ENCODE data around the gene EEF1AKMT2.
"Not testable (repeated sequence)": the region's sequence is repeated elsewhere in the genome, so short reads cannot be mapped to it uniquely, and the experiment has no call there.

The EEF1AKMT2 gene

DNA sequence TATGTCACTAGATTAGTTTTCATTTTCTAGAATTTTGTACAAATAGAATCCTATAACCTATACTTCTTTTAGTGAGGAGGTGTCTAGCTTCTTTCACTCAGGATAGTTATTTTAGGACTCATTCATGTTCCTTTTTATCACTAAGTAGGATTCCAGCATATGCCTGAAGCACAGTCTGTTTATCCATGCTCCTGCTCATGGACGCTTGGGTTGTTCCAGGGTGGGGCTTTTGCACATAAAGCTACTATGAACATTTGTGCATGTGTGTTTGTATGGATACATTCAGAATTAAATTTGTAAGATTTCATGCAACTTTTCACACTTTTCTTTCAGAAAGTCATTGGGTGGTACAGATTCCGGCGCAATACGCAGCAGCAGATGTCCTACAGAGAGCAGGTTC, 34.6 kb upstream of the EEF1AKMT2 start:
- TF ChIP-seq, protein P1, sequence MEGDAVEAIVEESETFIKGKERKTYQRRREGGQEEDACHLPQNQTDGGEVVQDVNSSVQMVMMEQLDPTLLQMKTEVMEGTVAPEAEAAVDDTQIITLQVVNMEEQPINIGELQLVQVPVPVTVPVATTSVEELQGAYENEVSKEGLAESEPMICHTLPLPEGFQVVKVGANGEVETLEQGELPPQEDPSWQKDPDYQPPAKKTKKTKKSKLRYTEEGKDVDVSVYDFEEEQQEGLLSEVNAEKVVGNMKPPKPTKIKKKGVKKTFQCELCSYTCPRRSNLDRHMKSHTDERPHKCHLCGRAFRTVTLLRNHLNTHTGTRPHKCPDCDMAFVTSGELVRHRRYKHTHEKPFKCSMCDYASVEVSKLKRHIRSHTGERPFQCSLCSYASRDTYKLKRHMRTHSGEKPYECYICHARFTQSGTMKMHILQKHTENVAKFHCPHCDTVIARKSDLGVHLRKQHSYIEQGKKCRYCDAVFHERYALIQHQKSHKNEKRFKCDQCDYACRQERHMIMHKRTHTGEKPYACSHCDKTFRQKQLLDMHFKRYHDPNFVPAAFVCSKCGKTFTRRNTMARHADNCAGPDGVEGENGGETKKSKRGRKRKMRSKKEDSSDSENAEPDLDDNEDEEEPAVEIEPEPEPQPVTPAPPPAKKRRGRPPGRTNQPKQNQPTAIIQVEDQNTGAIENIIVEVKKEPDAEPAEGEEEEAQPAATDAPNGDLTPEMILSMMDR (IDR thresholded peaks at IDR 0.05; ENCODE audit: low read depth, low read length, missing control alignments): no peak

DNA sequence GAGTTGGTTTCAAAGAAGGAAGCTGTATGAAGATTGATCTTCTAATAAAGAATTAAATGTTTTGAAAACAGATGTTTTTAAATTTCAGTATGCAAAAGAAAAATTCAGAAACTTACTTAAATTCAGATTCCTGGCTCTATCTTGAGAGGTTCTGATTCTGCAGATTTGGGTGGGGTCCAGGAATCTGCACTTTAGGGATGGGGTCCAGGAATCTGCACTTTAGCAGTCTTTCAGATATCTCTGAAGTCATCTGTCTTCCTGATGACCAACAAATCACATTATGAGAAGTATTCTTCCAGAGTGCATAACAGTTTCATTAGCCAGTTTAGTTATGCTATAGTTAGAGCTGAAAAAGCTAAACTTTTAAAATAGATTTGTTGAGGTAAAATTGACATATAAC, 34.0 kb upstream of the EEF1AKMT2 start:
- no peak for DNase-seq (ENCODE audit: extremely low read depth, low read depth)
- no peak overlapping the region for H3K4me3 ChIP-seq (replicated peaks; ENCODE audit: low read depth, low read length)
- TF ChIP-seq, protein P1 (IDR thresholded peaks at IDR 0.05; ENCODE audit: low read depth, low read length, missing control alignments): no peak

More for the DNA sequence above, 34.6 kb upstream of the EEF1AKMT2 start:
- no peak overlapping the region for H3K4me3 ChIP-seq (replicated peaks; ENCODE audit: low read depth, low read length)
- DNase-seq (ENCODE audit: extremely low read depth, low read depth): no peak

DNA sequence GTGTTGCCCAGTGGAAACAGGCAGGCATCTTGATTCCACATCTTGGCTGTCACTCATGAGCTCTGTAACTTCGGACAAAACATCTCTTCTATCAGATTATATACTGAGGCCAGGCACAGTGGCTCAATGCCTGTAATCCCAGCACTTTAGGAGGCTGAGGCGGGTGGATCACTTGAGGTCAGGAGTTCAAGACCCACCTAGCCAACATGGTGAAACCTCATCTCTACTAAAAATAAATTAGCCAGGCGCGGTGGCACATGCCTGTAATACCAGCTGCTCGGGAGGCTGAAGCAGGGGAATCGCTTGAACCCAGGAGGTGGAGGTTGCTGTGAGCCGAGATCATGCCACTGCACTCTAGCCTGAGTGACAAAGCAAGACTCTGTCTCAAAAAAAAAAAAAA, 33.2 kb upstream of the EEF1AKMT2 start:
- not testable (repeated sequence) for DNase-seq (ENCODE audit: extremely low read depth, low read depth); H3K4me3 ChIP-seq (replicated peaks; ENCODE audit: low read depth, low read length)

DNA sequence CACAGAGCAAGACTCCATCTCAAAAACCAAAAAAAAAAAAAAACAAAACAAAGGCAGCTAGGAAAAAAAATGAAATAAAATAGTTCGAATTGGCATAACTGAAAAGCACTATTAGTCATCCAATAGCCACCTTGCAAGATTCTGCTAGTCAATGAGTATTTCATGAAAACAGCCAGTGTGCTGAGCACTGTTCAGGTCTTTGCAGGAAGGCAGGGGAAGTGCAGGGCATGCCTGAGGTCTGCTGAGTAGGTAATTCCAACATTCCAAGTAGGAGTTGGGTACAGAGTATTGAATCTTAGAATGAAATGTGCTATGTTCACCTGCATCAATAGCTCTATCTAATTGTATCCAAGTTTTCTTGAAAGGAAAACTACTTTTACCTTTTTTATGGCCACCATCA, 32.8 kb upstream of the EEF1AKMT2 start:
- TF ChIP-seq, protein P1 (IDR thresholded peaks at IDR 0.05; ENCODE audit: low read depth, low read length, missing control alignments): no peak
- no peak overlapping the region for H3K4me3 ChIP-seq (replicated peaks; ENCODE audit: low read depth, low read length)
- no peak for DNase-seq (ENCODE audit: extremely low read depth, low read depth)

DNA sequence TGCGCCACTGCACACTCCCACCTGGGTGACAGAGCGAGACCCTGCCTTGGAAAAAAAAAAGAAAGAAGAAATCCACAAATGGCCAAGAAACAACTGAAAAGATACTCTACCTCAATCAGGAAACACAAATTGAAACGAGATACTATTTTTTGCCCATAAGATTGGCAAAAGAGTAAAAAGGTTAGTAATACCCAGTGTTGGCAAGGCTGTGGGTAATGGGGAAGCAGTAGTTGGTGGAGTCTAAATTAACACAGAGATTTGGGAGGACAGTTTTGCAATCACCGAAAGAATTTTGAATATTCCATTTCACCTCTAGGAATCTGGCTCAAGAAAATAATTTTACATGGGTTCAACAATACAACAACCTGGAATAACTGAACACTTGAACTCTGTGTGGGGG, 29.8 kb upstream of the EEF1AKMT2 start:
- DNase-seq (ENCODE audit: extremely low read depth, low read depth): no peak
- TF ChIP-seq, protein P1 (IDR thresholded peaks at IDR 0.05; ENCODE audit: low read depth, low read length, missing control alignments): no peak
- no peak overlapping the region for H3K4me3 ChIP-seq (replicated peaks; ENCODE audit: low read depth, low read length)

DNA sequence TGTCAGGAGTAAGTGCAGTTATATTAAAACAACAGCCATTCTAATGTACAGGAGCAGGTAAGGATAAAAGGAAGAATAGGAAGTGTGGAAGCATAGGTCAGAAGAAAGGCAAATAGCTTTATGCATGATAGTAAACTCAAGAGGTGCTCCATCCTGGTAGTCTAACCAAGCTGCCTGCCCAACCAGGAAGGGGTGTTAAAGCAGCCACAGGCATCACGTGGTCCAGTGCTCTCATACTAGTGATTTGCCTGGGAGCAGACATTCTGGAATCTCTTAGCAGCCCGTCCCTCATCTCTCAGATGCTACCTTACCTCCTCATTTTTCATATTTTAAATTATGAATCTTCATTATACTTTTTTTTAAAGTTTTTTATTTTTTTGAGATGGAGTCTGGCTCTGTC, 28.4 kb upstream of the EEF1AKMT2 start:
- no peak for DNase-seq (ENCODE audit: extremely low read depth, low read depth)
- H3K4me3 ChIP-seq (replicated peaks; ENCODE audit: low read depth, low read length): no peak overlapping the region
- TF ChIP-seq, protein P1 (IDR thresholded peaks at IDR 0.05; ENCODE audit: low read depth, low read length, missing control alignments): no peak

DNA sequence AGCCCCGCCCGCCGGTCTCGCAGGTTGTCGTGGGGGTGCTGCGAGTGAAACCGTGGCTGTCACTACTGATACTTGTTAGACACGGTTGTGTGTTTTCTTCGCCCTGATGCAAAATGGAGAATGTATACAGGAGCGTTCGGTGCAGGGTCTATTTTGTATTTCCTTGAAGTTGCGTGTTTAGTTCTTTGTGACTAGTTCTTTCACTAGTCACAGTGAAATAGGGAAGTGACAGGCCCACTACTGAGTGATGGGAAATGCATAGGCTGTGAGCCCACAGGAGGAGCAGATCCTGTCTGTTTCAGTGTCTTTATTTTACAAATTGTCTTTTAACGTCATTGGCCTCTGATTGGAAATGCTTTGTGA, 10.6 kb upstream of the EEF1AKMT2 start:
- TF ChIP-seq, protein P1 (IDR thresholded peaks at IDR 0.05; ENCODE audit: low read depth, low read length, missing control alignments): no peak
- H3K4me3 ChIP-seq (replicated peaks; ENCODE audit: low read depth, low read length): peak overlapping the region; percentile 96
- no peak for DNase-seq (ENCODE audit: extremely low read depth, low read depth)

All from HFF-Myc (cell line).